COR-L47 (cell line): Measurements from ENCODE around the gene ADAMTS19.
"Not testable (repeated sequence)": the region's sequence is repeated elsewhere in the genome, so short reads cannot be mapped to it uniquely, and the experiment has no call there.

Experiments used
- DNase-seq: peaks from one replicate; lab custom pipeline; 2025; lab: John Stamatoyannopoulos, UW

ADAMTS19 gene

GRCh38 chr5:129593525-129593924, 133.4 kb downstream of the ADAMTS19 start:
- DNase-seq, result no peak

GRCh38 chr5:129601576-129601975, 141.5 kb downstream of the ADAMTS19 start:
- DNase-seq, result no peak

DNA sequence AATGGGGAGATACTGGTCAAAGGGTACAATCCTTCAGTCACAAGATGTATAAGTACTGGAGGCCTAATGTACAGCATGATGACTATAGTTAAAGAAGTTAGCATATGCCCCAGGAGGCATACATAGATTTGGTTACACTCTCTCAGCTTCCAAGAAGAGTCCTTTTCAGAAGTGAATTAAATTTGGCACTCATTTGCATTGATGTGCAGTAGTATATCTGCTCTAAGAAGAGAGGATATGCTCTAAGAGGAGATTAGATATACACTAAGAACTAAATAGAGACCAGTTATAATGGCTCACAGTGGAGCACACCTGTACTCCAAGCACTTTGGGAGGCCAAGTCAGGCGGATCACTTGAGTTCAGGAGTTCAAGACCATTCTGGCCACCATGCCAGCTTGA, 148.3 kb downstream of the ADAMTS19 start:
- DNase-seq, result no peak

DNA sequence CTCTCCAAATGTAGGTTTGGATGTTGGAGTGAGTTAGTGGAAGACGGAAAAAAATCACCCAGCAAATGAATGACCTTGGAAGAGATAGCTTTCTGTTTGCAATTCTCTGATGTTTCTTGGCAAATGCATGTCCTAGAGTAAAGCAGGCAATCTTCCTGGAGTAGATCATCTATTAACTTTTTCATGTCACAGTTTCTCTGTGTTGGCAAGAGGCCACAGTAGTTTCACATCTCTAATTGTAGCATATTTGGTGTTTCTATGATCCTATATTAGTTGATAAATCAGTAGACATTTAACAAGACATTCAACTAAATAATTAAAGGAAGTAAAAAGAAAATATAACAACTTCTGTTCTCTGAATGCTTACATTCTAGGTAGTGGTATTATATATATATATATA, 149.6 kb downstream of the ADAMTS19 start:
- no peak for DNase-seq

DNA sequence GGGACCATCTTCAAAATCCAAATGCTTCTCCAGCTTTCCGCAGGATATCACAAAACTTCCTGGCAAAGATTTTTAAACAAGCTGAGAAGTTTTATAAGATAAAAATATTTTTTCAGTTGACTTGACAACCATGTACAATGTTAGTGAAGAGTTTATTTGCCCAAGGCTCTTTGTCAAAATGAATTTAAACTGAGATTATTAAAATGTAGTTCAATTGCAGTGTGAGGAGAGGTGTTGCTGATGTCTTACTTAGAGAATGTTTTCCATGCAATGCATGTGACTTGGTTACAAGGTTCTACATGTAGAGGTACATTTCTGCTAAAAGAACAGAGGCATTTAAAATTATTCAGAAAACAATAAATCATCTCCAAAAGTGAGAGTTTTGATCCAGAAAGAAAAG, 156.4 kb downstream of the ADAMTS19 start:
- DNase-seq, result no peak

DNA sequence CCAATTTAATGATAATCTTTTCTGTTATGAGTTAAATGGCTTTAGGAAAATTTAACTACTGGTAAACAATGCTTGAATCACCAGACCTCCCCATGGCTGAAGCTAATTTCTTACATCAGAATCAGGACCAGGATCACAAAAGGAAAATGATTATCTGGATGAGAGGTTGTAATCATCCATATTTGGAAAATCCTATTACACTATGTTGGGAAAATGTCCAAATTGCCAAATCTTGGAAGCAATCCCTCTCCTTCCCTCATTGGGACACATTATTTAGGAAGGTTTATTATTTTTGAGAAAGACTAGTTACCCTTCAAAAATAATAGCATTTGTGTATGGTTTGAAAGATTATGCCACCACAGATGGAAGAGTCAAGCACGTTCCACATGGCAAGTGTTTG, 157.1 kb downstream of the ADAMTS19 start:
- DNase-seq, result no peak

- DNase-seq, result no peak
Observed at GRCh38 chr5:129619782-129620181, 159.7 kb downstream of the ADAMTS19 start.

- no peak for DNase-seq
Observed at GRCh38 chr5:129622531-129622930, 162.4 kb downstream of the ADAMTS19 start.

DNA sequence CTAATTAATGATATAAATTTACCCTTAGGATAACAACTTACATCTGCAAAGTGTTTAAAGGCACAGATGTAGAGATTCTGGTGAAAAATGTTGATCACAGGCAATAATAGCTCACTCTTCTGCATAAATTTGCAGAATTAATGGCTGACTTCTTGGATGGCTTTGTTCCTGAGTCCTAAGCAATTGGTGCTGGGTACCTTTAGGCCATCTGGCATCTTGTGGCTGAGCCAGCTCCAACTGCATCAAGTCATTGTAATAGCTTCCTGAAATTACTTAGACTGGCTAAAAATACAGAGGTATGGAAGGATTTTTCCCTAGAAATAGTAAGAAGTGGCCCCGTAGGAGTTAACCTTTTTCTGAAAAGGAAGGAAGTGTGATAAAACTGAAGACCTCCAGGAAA, 169.5 kb downstream of the ADAMTS19 start:
- no peak for DNase-seq

DNA sequence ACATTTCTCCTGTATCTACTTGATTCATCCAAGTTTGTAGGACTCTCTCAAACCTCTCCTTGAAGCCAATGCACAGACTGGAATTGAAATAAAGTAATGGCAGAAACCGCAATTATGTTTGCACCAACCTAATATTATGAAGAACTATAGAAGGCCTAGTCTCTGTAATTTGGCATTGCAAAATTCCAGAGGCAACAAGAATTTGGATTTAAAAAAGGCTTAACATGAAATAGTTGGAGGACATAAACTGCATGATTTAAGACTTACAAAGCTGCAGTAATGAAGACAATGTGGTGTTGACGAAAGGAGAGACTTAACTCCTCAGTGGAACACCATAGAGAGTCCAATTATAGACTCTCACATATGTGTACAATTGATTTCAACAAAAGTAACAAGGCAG, 170.0 kb downstream of the ADAMTS19 start:
- no peak for DNase-seq

DNA sequence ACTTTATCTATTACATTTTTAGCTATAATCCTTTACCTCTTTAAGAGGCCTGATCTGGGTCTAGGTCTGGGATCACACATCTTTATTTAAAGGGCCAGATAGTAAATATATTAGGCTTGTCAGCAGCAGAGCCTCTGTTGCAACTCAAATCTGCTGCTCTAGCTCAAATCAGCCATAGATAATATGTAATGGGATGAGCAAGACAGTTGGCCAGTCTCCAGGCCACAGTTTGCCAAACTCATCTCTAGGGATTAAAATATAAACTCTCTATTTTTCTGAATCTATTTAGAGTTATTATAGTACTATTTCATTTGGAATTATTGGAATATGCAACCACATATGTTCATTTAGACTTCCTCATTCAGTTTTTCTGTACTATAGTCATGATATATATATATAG, 171.9 kb downstream of the ADAMTS19 start:
- no peak for DNase-seq

DNA sequence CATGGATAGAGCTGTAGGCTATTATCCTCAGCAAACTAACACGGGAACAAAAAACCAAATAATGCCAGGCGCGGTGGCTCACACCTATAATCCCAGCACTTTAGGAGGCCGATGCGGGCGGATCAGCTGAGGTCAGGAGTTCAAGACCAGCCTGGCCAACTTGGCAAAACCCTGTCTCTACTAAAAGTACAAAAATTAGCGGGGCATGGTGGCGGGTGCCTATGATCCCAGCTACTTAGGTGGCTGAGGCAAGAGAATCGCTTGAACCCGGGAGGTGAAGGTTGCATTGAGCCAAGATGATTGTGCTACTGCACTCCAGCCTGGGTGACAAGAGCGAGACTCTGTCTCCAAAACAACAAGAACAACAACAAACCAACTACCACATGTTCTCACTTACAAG, 177.4 kb downstream of the ADAMTS19 start:
- not testable (repeated sequence) for DNase-seq

- DNase-seq, result no peak
Observed at GRCh38 chr5:129639331-129639730, 179.2 kb downstream of the ADAMTS19 start.

DNA sequence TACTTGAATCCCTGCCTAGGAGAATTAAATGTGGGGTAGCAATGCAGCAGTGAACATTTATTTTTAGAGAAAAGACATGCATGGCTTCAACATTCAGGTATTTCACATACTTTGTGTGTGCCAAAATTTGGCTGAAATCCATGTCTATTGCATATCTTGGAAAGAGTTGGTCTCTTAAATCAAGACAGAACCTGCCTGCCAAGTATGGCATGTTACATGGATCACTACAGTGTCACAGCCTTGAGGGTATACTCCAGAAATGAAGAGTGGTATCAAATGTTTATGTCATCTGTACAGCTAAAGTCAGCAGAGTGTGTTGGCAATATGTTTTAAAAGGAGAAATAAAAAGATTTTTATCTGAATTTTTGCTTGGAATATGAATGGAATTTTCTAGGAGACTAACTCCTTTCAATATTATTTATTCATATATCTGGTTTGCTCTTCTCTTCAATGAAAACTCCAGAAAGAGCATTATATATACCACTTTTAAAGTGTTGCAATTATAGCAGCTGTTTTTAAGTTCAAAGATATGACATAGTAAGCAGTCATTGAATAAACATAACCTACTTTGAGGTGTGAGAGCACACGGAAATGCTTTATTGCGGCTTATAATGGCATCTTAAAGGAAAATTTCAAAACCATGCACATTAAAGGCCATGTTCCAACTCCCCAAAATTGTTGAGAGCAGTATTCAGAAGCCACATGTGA, 192.4 kb downstream of the ADAMTS19 start:
- no peak for DNase-seq

GRCh38 chr5:129653057-129653375, 192.9 kb downstream of the ADAMTS19 start:
- no peak for DNase-seq

DNA sequence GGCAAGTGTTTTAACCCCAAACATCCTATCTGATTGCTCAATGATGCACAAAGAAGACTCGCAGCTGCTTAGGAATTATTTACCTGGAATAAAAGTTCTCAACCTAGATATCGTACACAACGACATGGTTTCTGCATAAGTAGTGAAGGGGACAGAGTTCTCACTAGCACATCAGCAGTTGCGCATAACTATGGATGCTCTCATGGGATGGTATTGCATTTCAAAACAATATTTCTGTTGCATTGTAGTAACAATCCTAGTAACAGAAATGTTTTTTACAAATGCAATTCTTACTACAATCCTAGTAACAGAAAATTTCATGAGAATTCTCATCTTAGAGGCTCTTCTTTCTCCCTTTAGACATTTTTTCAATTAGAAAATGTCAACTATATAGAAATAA, 193.3 kb downstream of the ADAMTS19 start:
- no peak for DNase-seq

DNA sequence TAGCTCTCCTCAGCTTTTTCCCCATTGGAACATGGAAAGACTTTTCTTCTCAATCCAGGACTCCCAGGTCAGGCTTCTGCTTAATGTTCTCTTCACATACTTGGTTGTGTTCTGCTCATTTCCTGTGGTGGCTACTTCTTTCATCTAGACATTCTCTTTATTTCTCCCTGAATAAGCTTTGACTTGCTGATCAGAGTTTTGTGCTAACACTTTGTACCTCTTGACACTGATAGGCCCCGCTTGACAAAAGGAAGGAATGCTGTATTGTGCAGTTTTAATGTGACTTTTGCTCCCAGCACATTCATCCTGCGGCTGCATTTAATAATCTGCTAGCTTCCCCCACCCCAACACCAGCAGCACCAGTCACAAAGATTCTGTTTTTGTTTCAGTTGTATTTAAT, 196.9 kb downstream of the ADAMTS19 start:
- no peak for DNase-seq

DNA sequence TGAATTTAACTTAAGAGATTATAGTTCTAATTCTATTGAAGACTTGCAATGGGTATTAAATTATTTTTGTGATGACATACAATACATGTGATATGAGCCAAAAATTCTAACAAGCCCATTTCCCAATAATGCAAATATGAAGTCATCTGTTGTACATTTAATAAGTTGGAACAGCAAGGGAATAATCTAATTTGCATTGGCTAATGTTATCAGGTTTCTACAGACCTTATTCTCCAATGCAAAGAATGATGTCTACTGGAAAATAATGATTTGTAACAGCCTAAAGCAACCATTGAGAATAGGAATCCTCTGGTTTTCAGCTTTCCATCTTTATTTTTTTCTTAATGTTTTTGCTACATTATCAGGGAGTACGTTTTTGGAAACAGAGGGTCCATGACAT, 198.7 kb downstream of the ADAMTS19 start:
- no peak for DNase-seq

GRCh38 chr5:129661366-129662035, 201.4 kb downstream of the ADAMTS19 start:
- no peak for DNase-seq

GRCh38 chr5:129664336-129664937, 204.3 kb downstream of the ADAMTS19 start:
- DNase-seq, result peak; percentile 32

GRCh38 chr5:129670957-129671500, 210.9 kb downstream of the ADAMTS19 start:
- DNase-seq, result no peak

GRCh38 chr5:129672006-129672405, 211.9 kb downstream of the ADAMTS19 start:
- no peak for DNase-seq

- DNase-seq, result no peak
Observed at GRCh38 chr5:129679671-129680070, 219.6 kb downstream of the ADAMTS19 start.
